Inflammatory macrophage treated with lipopolysaccharide for 1 hour (primary cell): ENCODE results near the gene SCRN2.

Experiments
- DNase-seq, 2 donors: peaks; one replicate each; pipeline ENCODE4 v3.0.0-alpha.2; 2020 to 2022

The SCRN2 gene

GRCh38 chr17:47802341-47803022 lies 38.6 kb downstream of the SCRN2 start:
- peak; percentile 13 to 38 for DNase-seq

GRCh38 chr17:47801906-47802305 lies 39.2 kb downstream of the SCRN2 start:
- DNase-seq: no peak

- DNase-seq: no peak
These were observed 39.8 kb downstream of the SCRN2 start for GRCh38 chr17:47801176-47801765.

- DNase-seq: no peak
These were observed 40.4 kb downstream of the SCRN2 start for GRCh38 chr17:47800686-47801085.

GRCh38 chr17:47797797-47798196 lies 43.3 kb downstream of the SCRN2 start:
- DNase-seq: no peak

- DNase-seq: no peak
These were observed 48.1 kb downstream of the SCRN2 start for GRCh38 chr17:47792979-47793378.

- no peak for DNase-seq
These were observed 48.6 kb downstream of the SCRN2 start for GRCh38 chr17:47792457-47792856.

GRCh38 chr17:47791025-47791424 lies 50.0 kb downstream of the SCRN2 start:
- no peak for DNase-seq

- DNase-seq: peak; percentile 26 to 38
These were observed 51.2 kb downstream of the SCRN2 start for GRCh38 chr17:47789611-47790561.
